Body of pancreas (tissue), 4 donors: ENCODE data around the gene PUSL1.

Experiments used
- POLR2A ChIP-seq, 3 donors: fragments of 450-650 bp; IDR thresholded peaks; one replicate each; pipeline ENCODE4 v1.6.1; 2016; ENCODE audit warnings: antibody characterized with exemption in 3 of 3, mild to moderate bottlenecking in 2 of 3
- TF ChIP-seq, protein P1 (sequence below), 7 experiments: fragments of 450-650 bp in 4 of 7; fragments of 200-600 bp in 3 of 7; sonication (generic) in 3 of 7; IDR thresholded peaks; one replicate each; pipeline ENCODE4 v1.5.1; 2016 to 2019; ENCODE audit warnings: antibody characterized with exemption in 7 of 7

DNA sequence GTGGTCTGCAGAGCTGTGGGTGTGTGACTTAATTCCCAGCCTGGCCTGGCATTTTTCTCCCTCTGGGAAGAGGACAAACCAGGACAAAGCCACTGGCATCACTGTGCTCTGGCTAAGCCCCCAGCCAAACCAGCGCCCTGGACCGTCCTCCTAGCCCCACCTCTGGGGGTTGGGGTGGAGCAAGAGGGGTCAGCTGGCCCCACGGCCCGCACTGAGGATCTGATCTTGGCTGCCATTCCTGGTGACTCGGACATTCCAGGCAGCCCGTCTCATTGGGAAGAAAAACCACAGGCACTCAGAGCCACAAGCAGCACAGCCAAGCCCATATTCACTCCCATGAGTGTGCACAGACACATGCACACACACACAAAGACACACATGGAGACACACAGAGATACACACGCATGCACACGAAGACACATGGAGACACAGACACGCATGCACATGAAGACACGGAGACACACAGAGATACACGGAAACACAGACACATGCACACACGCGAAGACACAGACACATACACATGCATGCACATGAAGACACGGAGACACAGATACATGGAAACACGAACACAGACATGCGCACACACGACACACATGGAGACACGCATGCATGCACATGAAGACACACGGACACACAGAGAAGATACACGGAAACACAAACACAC, 52.2 kb downstream of the PUSL1 start:
- no peak for TF ChIP-seq POLR2A (IDR thresholded peaks at IDR 0.05)
- TF ChIP-seq, protein P1, sequence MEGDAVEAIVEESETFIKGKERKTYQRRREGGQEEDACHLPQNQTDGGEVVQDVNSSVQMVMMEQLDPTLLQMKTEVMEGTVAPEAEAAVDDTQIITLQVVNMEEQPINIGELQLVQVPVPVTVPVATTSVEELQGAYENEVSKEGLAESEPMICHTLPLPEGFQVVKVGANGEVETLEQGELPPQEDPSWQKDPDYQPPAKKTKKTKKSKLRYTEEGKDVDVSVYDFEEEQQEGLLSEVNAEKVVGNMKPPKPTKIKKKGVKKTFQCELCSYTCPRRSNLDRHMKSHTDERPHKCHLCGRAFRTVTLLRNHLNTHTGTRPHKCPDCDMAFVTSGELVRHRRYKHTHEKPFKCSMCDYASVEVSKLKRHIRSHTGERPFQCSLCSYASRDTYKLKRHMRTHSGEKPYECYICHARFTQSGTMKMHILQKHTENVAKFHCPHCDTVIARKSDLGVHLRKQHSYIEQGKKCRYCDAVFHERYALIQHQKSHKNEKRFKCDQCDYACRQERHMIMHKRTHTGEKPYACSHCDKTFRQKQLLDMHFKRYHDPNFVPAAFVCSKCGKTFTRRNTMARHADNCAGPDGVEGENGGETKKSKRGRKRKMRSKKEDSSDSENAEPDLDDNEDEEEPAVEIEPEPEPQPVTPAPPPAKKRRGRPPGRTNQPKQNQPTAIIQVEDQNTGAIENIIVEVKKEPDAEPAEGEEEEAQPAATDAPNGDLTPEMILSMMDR (IDR thresholded peaks at IDR 0.05), result no peak
